Activated T-helper 1 cell treated with anti-CD3 and anti-CD28 coated beads, Interleukin-12 subunit alpha, Interleukin-12 subunit beta, Interleukin-2, Interleukin-4 antibody, amounts not matched to agents 30 ng/mL and 10 ng/mL and 1 ng/mL, durations not matched to agents 14 hours and 24 hours and 36 hours (primary cell): Measurements from ENCODE around the gene RALGAPB. TPM values are rescaled to one million over a fixed set of nuclear protein-coding genes. Genes with fewer than 3 reads are reported as not detected.
"Not testable (repeated sequence)": the region's sequence is repeated elsewhere in the genome, so short reads cannot be mapped to it uniquely, and the experiment has no call there.

Experiments
- DNase-seq: peaks from one replicate; pipeline ENCODE4 v3.0.0; 2021; ENCODE audit warnings: low spot score
- H3K27ac Mint-ChIP-seq: one replicate; pipeline ENCODE4 v1.8.0; 2021; ENCODE audit warnings: mild to moderate bottlenecking, mixed read lengths
- H3K27me3 Mint-ChIP-seq: one replicate; pipeline ENCODE4 v1.8.0; 2022; ENCODE audit warnings: mild to moderate bottlenecking, moderate library complexity, mixed read lengths; ENCODE audit not compliant: insufficient read depth
- H3K36me3 Mint-ChIP-seq: one replicate; pipeline ENCODE4 v1.8.0; 2021; ENCODE audit warnings: low read depth, mixed read lengths
- H3K4me1 Mint-ChIP-seq: one replicate; pipeline ENCODE4 v1.8.0; 2021; ENCODE audit warnings: low read depth, mixed read lengths
- H3K4me3 Mint-ChIP-seq: one replicate; pipeline ENCODE4 v1.8.0; 2021; ENCODE audit warnings: mild to moderate bottlenecking, moderate library complexity, mixed read lengths
- H3K9me3 Mint-ChIP-seq: one replicate; pipeline ENCODE4 v1.8.0; 2021; ENCODE audit warnings: mixed read lengths
- intact Hi-C: fragments of 100-400 bp; cut with micrococcal nuclease; formaldehyde crosslinking; loops from one replicate; pipeline ENCODE4 v1.15.1; 2024
- total RNA-seq: library from RNA; stranded (reverse); gene quantifications from 2 replicates; pipeline ENCODE4 v1.2.3, GENCODE V29; 2022

The RALGAPB gene
- total RNA-seq, 1 donor from 2014 or later = 32.4 TPM

GRCh38 chr20:38590676-38591473 is 118.2 kb downstream of the RALGAPB start:
- intact Hi-C loops = no loop called here
- DNase-seq = no peak

GRCh38 chr20:38591474-38592410 is 119.1 kb downstream of the RALGAPB start:
- Mint-ChIP-seq H3K9me3 (no peaks in the 10 kb centered on the region), H3K4me3 (no peak overlapping the region)

More at GRCh38 chr20:38590676-38591473, 118.2 kb downstream of the RALGAPB start:
- no peaks in the 10 kb centered on the region for H3K9me3 Mint-ChIP-seq
- H3K27ac Mint-ChIP-seq = no peak overlapping the region
- no peaks in the 10 kb centered on the region for H3K36me3 Mint-ChIP-seq
- H3K4me3 Mint-ChIP-seq = no peak overlapping the region
- no peaks in the 10 kb centered on the region for H3K27me3 Mint-ChIP-seq
- H3K4me1 Mint-ChIP-seq = no peaks in the 10 kb centered on the region

GRCh38 chr20:38592411-38592790 is 119.8 kb downstream of the RALGAPB start:
- H3K4me1 Mint-ChIP-seq, H3K27me3 Mint-ChIP-seq, H3K4me3 Mint-ChIP-seq, DNase-seq, intact Hi-C loops, H3K9me3 Mint-ChIP-seq, H3K27ac Mint-ChIP-seq, H3K36me3 Mint-ChIP-seq: not testable (repeated sequence)

More at GRCh38 chr20:38591474-38592410, 119.1 kb downstream of the RALGAPB start:
- intact Hi-C loops = no loop called here
- Mint-ChIP-seq H3K36me3 (no peaks in the 10 kb centered on the region), H3K4me1 (no peaks in the 10 kb centered on the region), H3K27me3 (no peaks in the 10 kb centered on the region), H3K27ac (no peak overlapping the region)
- no peak for DNase-seq

GRCh38 chr20:38594281-38594680 is 121.6 kb downstream of the RALGAPB start:
- H3K36me3 Mint-ChIP-seq, H3K4me1 Mint-ChIP-seq, H3K27ac Mint-ChIP-seq, H3K9me3 Mint-ChIP-seq, DNase-seq, intact Hi-C loops, H3K4me3 Mint-ChIP-seq, H3K27me3 Mint-ChIP-seq: not testable (repeated sequence)

GRCh38 chr20:38595886-38596285 is 123.2 kb downstream of the RALGAPB start:
- intact Hi-C loops, H3K27ac Mint-ChIP-seq, H3K4me1 Mint-ChIP-seq: not testable (repeated sequence)

GRCh38 chr20:38599410-38599882 is 126.8 kb downstream of the RALGAPB start:
- no peaks in the 10 kb centered on the region for H3K9me3 Mint-ChIP-seq
- no peak for DNase-seq
- no peaks in the 10 kb centered on the region for H3K36me3 Mint-ChIP-seq
- H3K4me1 Mint-ChIP-seq = peaks cover 7% of the 10 kb centered on the region
- H3K27me3 Mint-ChIP-seq = peaks cover 35% of the 10 kb centered on the region
- H3K4me3 Mint-ChIP-seq = no peak overlapping the region
- no peak overlapping the region for H3K27ac Mint-ChIP-seq
- intact Hi-C loops = no loop called here

More at GRCh38 chr20:38595886-38596285, 123.2 kb downstream of the RALGAPB start:
- H3K36me3 Mint-ChIP-seq, DNase-seq, H3K9me3 Mint-ChIP-seq, H3K4me3 Mint-ChIP-seq: not testable (repeated sequence)
- peaks cover 12% of the 10 kb centered on the region for H3K27me3 Mint-ChIP-seq

GRCh38 chr20:38600057-38600456 is 127.4 kb downstream of the RALGAPB start:
- no peak overlapping the region for H3K4me3 Mint-ChIP-seq
- intact Hi-C loops = no loop called here
- H3K9me3 Mint-ChIP-seq = no peaks in the 10 kb centered on the region
- H3K4me1 Mint-ChIP-seq = peaks cover 7% of the 10 kb centered on the region
- H3K27me3 Mint-ChIP-seq = peaks cover 38% of the 10 kb centered on the region
- no peak overlapping the region for H3K27ac Mint-ChIP-seq
- no peak for DNase-seq
- H3K36me3 Mint-ChIP-seq = no peaks in the 10 kb centered on the region

GRCh38 chr20:38601216-38602184 is 128.9 kb downstream of the RALGAPB start, which contains the start of gene ARHGAP40:
TSS of gene ARHGAP40 (plus strand) at chr20:38601809.
- Mint-ChIP-seq H3K4me1 (peaks cover 7% of the 10 kb centered on the region), H3K4me3 (peak within 1 kb of the TSS; percentile 17), H3K9me3 (no peaks in the 10 kb centered on the region), H3K27ac (no peak within 1 kb of the TSS), H3K27me3 (peaks cover 46% of the 10 kb centered on the region), H3K36me3 (no peaks in the 10 kb centered on the region)
- intact Hi-C loops = no loop called here
- DNase-seq = no peak

- Mint-ChIP-seq H3K4me3 (no peak overlapping the region), H3K27me3 (peaks cover 53% of the 10 kb centered on the region), H3K36me3 (no peaks in the 10 kb centered on the region), H3K4me1 (peaks cover 7% of the 10 kb centered on the region), H3K27ac (no peak overlapping the region), H3K9me3 (no peaks in the 10 kb centered on the region)
- DNase-seq = no peak
- intact Hi-C loops = no loop called here
These were observed 129.5 kb downstream of the RALGAPB start for GRCh38 chr20:38602185-38602581.

GRCh38 chr20:38603286-38603685 is 130.6 kb downstream of the RALGAPB start:
- H3K9me3 Mint-ChIP-seq = no peaks in the 10 kb centered on the region
- H3K36me3 Mint-ChIP-seq = no peaks in the 10 kb centered on the region
- intact Hi-C loops = no loop called here
- H3K4me3 Mint-ChIP-seq = no peak overlapping the region
- no peak for DNase-seq
- H3K27ac Mint-ChIP-seq = no peak overlapping the region
- peaks cover 57% of the 10 kb centered on the region for H3K27me3 Mint-ChIP-seq
- peaks cover 7% of the 10 kb centered on the region for H3K4me1 Mint-ChIP-seq

- Mint-ChIP-seq H3K27me3 (peaks cover 58% of the 10 kb centered on the region), H3K4me3 (no peak overlapping the region), H3K27ac (no peak overlapping the region), H3K4me1 (peaks cover 7% of the 10 kb centered on the region), H3K36me3 (no peaks in the 10 kb centered on the region), H3K9me3 (no peaks in the 10 kb centered on the region)
- intact Hi-C loops = no loop called here
- DNase-seq = no peak
These were observed 132.2 kb downstream of the RALGAPB start for GRCh38 chr20:38604873-38605303.

GRCh38 chr20:38607351-38607750 is 134.7 kb downstream of the RALGAPB start:
- no peak for DNase-seq
- Mint-ChIP-seq H3K27me3 (peaks cover 47% of the 10 kb centered on the region), H3K4me1 (no peaks in the 10 kb centered on the region), H3K9me3 (no peaks in the 10 kb centered on the region), H3K4me3 (no peak overlapping the region), H3K27ac (no peak overlapping the region), H3K36me3 (no peaks in the 10 kb centered on the region)
- intact Hi-C loops = no loop called here
